HepG2 (cell line): ENCODE measurements around the gene OR8D1. TPM values are rescaled to one million over a fixed set of nuclear protein-coding genes. Genes with fewer than 3 reads are reported as not detected.

Experiments used
- ATAC-seq: fragments of 200-7000 bp; cut with Tn5 transposase; 3 replicates; pipeline ENCODE4 v1.9.1; 2020; ENCODE audit warnings: mild to moderate bottlenecking, moderate library complexity
- BruUV-seq: library from RNA; stranded (reverse); fragments of 400-500 nt; replicated peaks from 2 replicates; lab custom pipeline; 2021; lab: Mats Ljungman, UMichigan
- CTCF ChIA-PET: fragments of 300-600 bp; formaldehyde crosslinking; extraction: SDS; loops from one replicate; lab custom pipeline; 2021; ENCODE audit warnings: low total read pairs, inconsistent platforms, low intra/inter-chr PET ratio; lab: Yijun Ruan, JAX
- POLR2A ChIA-PET: fragments of 350-600 bp; sonication (Branson Sonifier 250); formaldehyde crosslinking; loops from one replicate; lab custom pipeline; 2020; ENCODE audit warnings: antibody characterized with exemption, inconsistent platforms; lab: Yijun Ruan, JAX
- DNase-seq: peaks from one replicate; pipeline ENCODE4 v3.0.0-alpha.2; 2015; ENCODE audit warnings: low spot score
- FAIRE-seq: peaks from 3 replicates; lab custom pipeline; 2011; peaks lifted over from hg19 to GRCh38; lab: Jason Lieb, UNC
- H2AFZ ChIP-seq: one replicate; pipeline ENCODE4 v1.6.1; 2011; ENCODE audit warnings: low read length, inconsistent platforms
- H3K27ac ChIP-seq: fragments of 300-600 bp; 3 replicates; pipeline ENCODE4 v1.8.0; 2011; ENCODE audit warnings: mixed run types, mild to moderate bottlenecking, mixed read lengths, low read length, inconsistent platforms; ENCODE audit not compliant: insufficient read depth; ENCODE audit errors: extremely low read length
- H3K27me3 ChIP-seq, 2 experiments: fragments of 200-600 bp in 1 of 2; 2 replicates in 1 of 2; 3 replicates in 1 of 2; pipeline versions ENCODE4 v1.6.0 to v1.8.0; 2011; ENCODE audit warnings: low read length in 2 of 2, mild to moderate bottlenecking in 2 of 2, moderate library complexity in 2 of 2, inconsistent platforms in 1 of 2; ENCODE audit not compliant: insufficient read depth in 2 of 2, control insufficient read depth in 1 of 2
- H3K36me3 ChIP-seq, 2 experiments: fragments of 200-600 bp in 1 of 2; replicated peaks in 1 of 2; 2 replicates in 1 of 2; 3 replicates in 1 of 2; pipeline versions ENCODE4 v1.5.1 to v1.8.0; 2011; ENCODE audit warnings: low read length in 2 of 2, inconsistent platforms in 1 of 2; ENCODE audit not compliant: insufficient read depth in 2 of 2, control insufficient read depth in 1 of 2
- H3K4me1 ChIP-seq: 2 replicates; pipeline ENCODE4 v1.5.1; 2012; ENCODE audit warnings: low read length, inconsistent platforms; ENCODE audit not compliant: insufficient read depth
- H3K4me2 ChIP-seq: 2 replicates; pipeline ENCODE4 v1.6.0; 2011; ENCODE audit warnings: low read depth, low read length, inconsistent platforms
- H3K4me3 ChIP-seq, 3 experiments: fragments of 200-600 bp in 1 of 3; sonication (generic), shearing (Covaris generic) in 1 of 3; replicated peaks in 1 of 3; 2 replicates each; pipeline ENCODE4 v1.5.1; 2011 to 2016; ENCODE audit warnings: low read length in 3 of 3, inconsistent platforms in 2 of 3, low read depth in 2 of 3, mild to moderate bottlenecking in 2 of 3, control low read depth in 1 of 3, mixed read lengths in 1 of 3; ENCODE audit not compliant: insufficient read depth in 1 of 3
- H3K79me2 ChIP-seq: one replicate; pipeline ENCODE4 v1.6.1; 2011; ENCODE audit warnings: low read length, inconsistent platforms; ENCODE audit not compliant: insufficient read depth
- H3K9ac ChIP-seq: 2 replicates; pipeline ENCODE4 v1.6.0; 2011; ENCODE audit warnings: mild to moderate bottlenecking, low read depth, low read length, inconsistent platforms; ENCODE audit not compliant: insufficient read depth
- H3K9me3 ChIP-seq: 2 replicates; pipeline ENCODE4 v1.5.1; 2012; ENCODE audit warnings: mild to moderate bottlenecking, low read length
- H4K20me1 ChIP-seq: 2 replicates; pipeline ENCODE4 v1.6.0; 2011; ENCODE audit warnings: inconsistent platforms, mild to moderate bottlenecking, low read length, moderate library complexity; ENCODE audit not compliant: insufficient read depth
- CEBPB ChIP-seq: IDR thresholded peaks from 2 replicates; pipeline ENCODE4 v1.6.1; 2011; ENCODE audit warnings: low read depth, low read length, improper control_type of control experiment, borderline replicate concordance
- FOXJ3 ChIP-seq: sonication (generic); formaldehyde crosslinking; IDR thresholded peaks from 2 replicates; pipeline ENCODE4 v1.4.0; 2020; ENCODE audit warnings: missing genetic modification reagents, mild to moderate bottlenecking, borderline replicate concordance
- MED8 ChIP-seq: sonication (generic); formaldehyde crosslinking; IDR thresholded peaks from 2 replicates; pipeline ENCODE4 v1.8.1; 2023; ENCODE audit warnings: mild to moderate bottlenecking, missing genetic modification reagents; ENCODE audit not compliant: insufficient replicate concordance
- NR2C2 ChIP-seq: sonication (generic); formaldehyde crosslinking; IDR thresholded peaks from 2 replicates; pipeline ENCODE4 v1.4.0; 2020; ENCODE audit warnings: missing genetic modification reagents, mild to moderate bottlenecking, moderate library complexity, borderline replicate concordance
- PLRG1 ChIP-seq: fragments of 450-650 bp; conservative IDR thresholded peaks from 2 replicates; pipeline ENCODE4 v1.6.1; 2016
- SP2 ChIP-seq: sonication (generic); formaldehyde crosslinking; IDR thresholded peaks from 2 replicates; pipeline ENCODE4 v1.5.1; 2020; ENCODE audit warnings: mild to moderate bottlenecking, missing genetic modification reagents
- XBP1 ChIP-seq: sonication (generic); formaldehyde crosslinking; IDR thresholded peaks from 2 replicates; pipeline ENCODE4 v1.5.0; 2020; ENCODE audit warnings: missing genetic modification reagents
- YEATS2 ChIP-seq: sonication (generic); formaldehyde crosslinking; IDR thresholded peaks from 2 replicates; pipeline ENCODE4 v1.4.0; 2020; ENCODE audit warnings: missing genetic modification reagents, borderline replicate concordance
- ZNF605 ChIP-seq: sonication (generic); formaldehyde crosslinking; IDR thresholded peaks from 2 replicates; pipeline ENCODE4 v1.8.0; 2022; ENCODE audit warnings: mild to moderate bottlenecking, missing genetic modification reagents
- ZSCAN9 ChIP-seq: IDR thresholded peaks from 2 replicates; pipeline ENCODE4 v1.6.1; 2016; ENCODE audit warnings: borderline replicate concordance
- WGBS: methylation state at CpG from one replicate; pipeline ENCODE4 v1.1.6; 2017; ENCODE audit warnings: low lambda C conversion rate; 5-methylcytosine and 5-hydroxymethylcytosine counted together
- in situ Hi-C: cut with HindIII; loops from 2 replicates; pipeline ENCODE4 v1.10.0; 2017; ENCODE audit warnings: low pct_unique_long_range_greater_than_20kb; ENCODE audit not compliant: extremely low pct_ligation_motif_present
- intact Hi-C: fragments of 100-400 bp; cut with micrococcal nuclease; formaldehyde crosslinking; loops from one replicate; pipeline ENCODE4 v1.10.0; 2022; ENCODE audit not compliant: unreplicated experiment
- polyA plus RNA-seq, 8 experiments: library from polyadenylated mRNA; depleted of rRNA in 3 of 8; stranded (reverse) in 7 of 8; unstranded in 1 of 8; fragments of >200 nt; fragmentation: Illumina TruSeq in 4 of 8; extraction: Trizol in 4 of 8; gene quantifications; 2 replicates each; pipeline versions ENCODE4 v1.2.1 to v1.2.3, GENCODE V29; 2011 to 2016; ENCODE audit warnings: low read depth in 4 of 8, missing spikeins in 1 of 8, mixed read lengths in 1 of 8; ENCODE audit not compliant: insufficient read depth in 1 of 8
- total RNA-seq, 5 experiments: library from RNA; depleted of rRNA; stranded (reverse); fragments of >200 nt; fragmentation: Illumina TruSeq; extraction: Trizol; gene quantifications; 2 replicates each; pipeline ENCODE4 v1.2.3, GENCODE V29; 2016; ENCODE audit warnings: low read depth in 1 of 5
- TF ChIP-seq, protein P1 (sequence below): sonication (generic); formaldehyde crosslinking; IDR thresholded peaks from 2 replicates; pipeline ENCODE4 v1.8.1; 2022; ENCODE audit warnings: low read depth, mild to moderate bottlenecking, missing genetic modification reagents

OR8D1 gene
- total and polyA plus RNA-seq, 2 of the 13 experiments (the other 11 are each of a cell fraction or from before 2014, with no cell fraction given): not detected

DNA sequence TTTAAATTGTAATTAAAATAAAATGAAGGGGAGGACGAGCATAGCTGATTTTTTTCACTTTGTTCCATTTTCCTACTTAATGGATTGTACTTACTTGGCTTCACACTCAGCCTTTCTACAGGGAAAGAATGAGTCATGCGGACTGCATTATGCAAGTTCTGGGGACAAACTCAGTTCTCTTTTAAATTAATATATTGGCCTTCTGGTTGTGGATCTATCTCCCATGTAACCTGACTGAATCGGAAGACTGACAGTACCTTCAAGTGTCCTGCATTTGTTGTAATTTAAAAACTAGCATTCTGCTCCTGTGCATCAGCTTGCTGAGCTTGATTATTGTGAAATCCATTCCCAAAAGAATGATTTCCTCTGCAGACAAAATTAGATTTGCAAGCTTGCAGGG lies 12.2 kb downstream of the OR8D1 start:
- TF ChIP-seq FOXJ3 (CRISPR knock-in tag): no peak
- TF ChIP-seq CEBPB: 0 out of 2 replicates have a peak, but pooled peaks have one; percentile 4
- no peaks in the 10 kb centered on the region for H3K79me2 ChIP-seq
- H3K9ac ChIP-seq: no peak overlapping the region
- no peak for FAIRE-seq
- H3K27me3 ChIP-seq: no peaks in the 10 kb centered on the region
- no peaks in the 10 kb centered on the region for H3K36me3 ChIP-seq
- ChIA-PET POLR2A (no interaction called here), CTCF (no interaction called here)
- DNase-seq: no peak
- WGBS: 2% methylated on average over 3 of the region's 3 CpGs
- H4K20me1 ChIP-seq: no peaks in the 10 kb centered on the region
- no peak overlapping the region for H3K4me2 ChIP-seq
- no peaks in the 10 kb centered on the region for H3K4me1 ChIP-seq
- no peak overlapping the region for H3K4me3 ChIP-seq
- ATAC-seq: no peak
- in situ Hi-C loops: no loop called here
- H2AFZ ChIP-seq: no peak overlapping the region
- no peak overlapping the region for H3K27ac ChIP-seq
- intact Hi-C loops: no loop called here
- no peaks in the 10 kb centered on the region for H3K9me3 ChIP-seq
- no TSS peak for BruUV-seq

DNA sequence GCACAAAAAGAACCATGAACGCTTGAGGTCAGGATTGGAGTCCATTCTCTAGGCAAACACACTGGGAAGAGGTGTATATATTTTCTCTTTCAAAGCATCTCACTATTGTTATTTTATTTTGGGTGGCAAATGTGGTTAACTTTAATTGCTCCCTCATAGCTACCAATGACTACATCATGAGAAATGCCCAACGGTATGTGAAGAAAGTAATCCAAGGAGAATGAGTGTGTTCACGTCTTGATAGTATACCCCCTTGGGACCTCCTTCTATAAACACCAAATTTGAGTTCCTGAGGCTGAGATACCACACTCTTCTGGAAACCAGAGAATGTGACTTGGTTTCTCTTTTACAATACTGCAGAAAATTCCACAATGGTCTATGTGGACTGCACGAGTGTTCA lies 15.8 kb downstream of the OR8D1 start:
- H3K9me3 ChIP-seq: no peaks in the 10 kb centered on the region
- ATAC-seq (no peak), FAIRE-seq (no peak), DNase-seq (no peak)
- no peak overlapping the region for H3K9ac ChIP-seq
- H3K79me2 ChIP-seq: no peaks in the 10 kb centered on the region
- no peak overlapping the region for H3K4me2 ChIP-seq
- intact Hi-C loops (no loop called here), in situ Hi-C loops (no loop called here)
- H2AFZ ChIP-seq: no peak overlapping the region
- H3K36me3 ChIP-seq: no peaks in the 10 kb centered on the region
- ChIA-PET CTCF (no interaction called here), POLR2A (no interaction called here)
- H4K20me1 ChIP-seq: no peaks in the 10 kb centered on the region
- no peaks in the 10 kb centered on the region for H3K4me1 ChIP-seq
- BruUV-seq: no TSS peak
- H3K27me3 ChIP-seq: no peaks in the 10 kb centered on the region
- under 1% methylated on average over 4 of the region's 4 CpGs for WGBS
- TF ChIP-seq MED8 (CRISPR knock-in tag): no peak
- no peak for TF ChIP-seq PLRG1
- no peak for TF ChIP-seq XBP1
- TF ChIP-seq ZNF605 (CRISPR knock-in tag): no peak
- no peak for TF ChIP-seq YEATS2 (CRISPR knock-in tag)
- TF ChIP-seq ZSCAN9: no peak
- no peak for TF ChIP-seq NR2C2 (CRISPR knock-in tag)
- TF ChIP-seq, protein P1, sequence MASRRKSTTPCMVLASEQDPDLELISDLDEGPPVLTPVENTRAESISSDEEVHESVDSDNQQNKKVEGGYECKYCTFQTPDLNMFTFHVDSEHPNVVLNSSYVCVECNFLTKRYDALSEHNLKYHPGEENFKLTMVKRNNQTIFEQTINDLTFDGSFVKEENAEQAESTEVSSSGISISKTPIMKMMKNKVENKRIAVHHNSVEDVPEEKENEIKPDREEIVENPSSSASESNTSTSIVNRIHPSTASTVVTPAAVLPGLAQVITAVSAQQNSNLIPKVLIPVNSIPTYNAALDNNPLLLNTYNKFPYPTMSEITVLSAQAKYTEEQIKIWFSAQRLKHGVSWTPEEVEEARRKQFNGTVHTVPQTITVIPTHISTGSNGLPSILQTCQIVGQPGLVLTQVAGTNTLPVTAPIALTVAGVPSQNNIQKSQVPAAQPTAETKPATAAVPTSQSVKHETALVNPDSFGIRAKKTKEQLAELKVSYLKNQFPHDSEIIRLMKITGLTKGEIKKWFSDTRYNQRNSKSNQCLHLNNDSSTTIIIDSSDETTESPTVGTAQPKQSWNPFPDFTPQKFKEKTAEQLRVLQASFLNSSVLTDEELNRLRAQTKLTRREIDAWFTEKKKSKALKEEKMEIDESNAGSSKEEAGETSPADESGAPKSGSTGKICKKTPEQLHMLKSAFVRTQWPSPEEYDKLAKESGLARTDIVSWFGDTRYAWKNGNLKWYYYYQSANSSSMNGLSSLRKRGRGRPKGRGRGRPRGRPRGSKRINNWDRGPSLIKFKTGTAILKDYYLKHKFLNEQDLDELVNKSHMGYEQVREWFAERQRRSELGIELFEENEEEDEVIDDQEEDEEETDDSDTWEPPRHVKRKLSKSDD (CRISPR knock-in tag): no peak
- TF ChIP-seq SP2 (CRISPR knock-in tag): no peak
- H3K27ac ChIP-seq: no peak overlapping the region
- no peak overlapping the region for H3K4me3 ChIP-seq
